Posterior vena cava (tissue), 2 donors: ENCODE data around the gene BACE2. TPM values are rescaled to one million over a fixed set of nuclear protein-coding genes. Genes with fewer than 3 reads are reported as not detected.
"Not testable (repeated sequence)": the region's sequence is repeated elsewhere in the genome, so short reads cannot be mapped to it uniquely, and the experiment has no call there.

ENCODE experiments used
- DNase-seq: peaks from one replicate; pipeline ENCODE4 v3.0.0-alpha.2; 2020; ENCODE audit warnings: low spot score
- intact Hi-C, 2 donors: fragments of 100-400 bp; cut with DNase I; formaldehyde crosslinking; loops; one replicate each; pipeline versions ENCODE4 v1.14.1 to v1.14.2; 2022 to 2023
- total RNA-seq, 2 donors: library from RNA; stranded (reverse); fragmentation: NEBNext Ultra II Directional; extraction: Animal tissue kit (Norgen Biotek cat#: 25700); gene quantifications; one replicate each; pipeline ENCODE4 v1.2.1, GENCODE V29; 2021
- donor health status: DM: yes; HTN: yes; CAD: no.
- donor health status: DM: yes; HTN: yes; CAD: no.

Gene BACE2
- total RNA-seq, 2 donors from 2014 or later, result 70.4 to 102 TPM

DNA sequence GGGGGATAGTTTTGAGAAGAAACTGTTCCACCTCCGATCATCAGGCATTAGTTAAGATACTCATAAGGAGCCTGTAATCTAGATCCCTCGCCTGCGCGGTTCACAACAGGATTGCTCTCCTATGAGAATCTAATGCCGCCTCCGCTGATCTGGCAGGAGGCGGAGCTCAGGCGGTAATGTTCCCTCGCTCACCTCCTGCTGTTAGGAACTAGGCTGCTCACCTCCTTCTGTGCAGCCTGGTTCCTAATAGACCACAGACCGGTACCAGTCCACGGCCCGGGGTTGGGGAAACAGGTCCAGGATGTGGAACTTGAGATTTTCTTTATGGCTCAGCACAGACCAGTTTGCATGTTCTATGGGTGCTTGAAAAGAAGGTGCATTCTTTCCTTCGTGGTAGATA lies 121.5 kb downstream of the BACE2 start:
- intact Hi-C loops, result loop anchor here in 1 of 2 donors (10.0 kb wide), 1 partner anchor 175 kb away; no protein-coding TSS in a partner anchor
- no peak for DNase-seq

DNA sequence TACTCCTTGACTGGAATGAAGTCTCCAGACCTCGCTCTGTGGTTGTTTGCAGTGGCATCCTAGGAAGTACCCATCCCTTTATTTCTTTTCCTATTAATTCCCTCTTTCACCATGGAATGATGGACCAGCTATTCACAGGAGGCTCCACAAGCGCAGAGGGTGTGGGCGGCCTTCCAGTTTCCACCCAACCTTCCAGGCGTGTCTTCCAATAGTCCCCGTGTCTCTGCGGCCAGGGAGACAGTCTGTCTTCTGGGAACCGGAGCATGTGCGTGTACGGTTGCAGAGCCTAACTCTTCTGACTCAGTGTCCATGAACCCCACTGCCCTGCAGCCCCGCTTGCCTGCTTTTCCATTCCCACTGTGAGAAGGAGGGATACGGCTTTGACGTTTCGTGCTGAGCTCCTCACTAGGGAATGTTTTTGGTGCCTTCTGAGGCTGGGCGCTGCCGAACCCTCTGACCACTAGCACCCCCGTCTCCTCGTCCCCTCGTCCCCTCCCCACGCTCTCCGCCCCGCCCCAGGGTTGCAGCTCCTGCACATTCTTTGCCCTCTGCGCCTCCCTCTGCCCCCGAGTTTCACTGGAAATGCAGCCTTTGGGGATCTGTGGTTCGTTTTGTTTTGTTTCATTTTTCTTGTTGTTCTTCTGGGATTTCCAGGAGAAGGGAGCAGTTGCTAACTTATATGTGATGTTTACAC lies 122.3 kb downstream of the BACE2 start:
- intact Hi-C loops, result no loop called here
- DNase-seq, result no peak

GRCh38 chr21:41294548-41295231 lies 126.7 kb downstream of the BACE2 start:
- no peak for DNase-seq
- intact Hi-C loops, result no loop called here

DNA sequence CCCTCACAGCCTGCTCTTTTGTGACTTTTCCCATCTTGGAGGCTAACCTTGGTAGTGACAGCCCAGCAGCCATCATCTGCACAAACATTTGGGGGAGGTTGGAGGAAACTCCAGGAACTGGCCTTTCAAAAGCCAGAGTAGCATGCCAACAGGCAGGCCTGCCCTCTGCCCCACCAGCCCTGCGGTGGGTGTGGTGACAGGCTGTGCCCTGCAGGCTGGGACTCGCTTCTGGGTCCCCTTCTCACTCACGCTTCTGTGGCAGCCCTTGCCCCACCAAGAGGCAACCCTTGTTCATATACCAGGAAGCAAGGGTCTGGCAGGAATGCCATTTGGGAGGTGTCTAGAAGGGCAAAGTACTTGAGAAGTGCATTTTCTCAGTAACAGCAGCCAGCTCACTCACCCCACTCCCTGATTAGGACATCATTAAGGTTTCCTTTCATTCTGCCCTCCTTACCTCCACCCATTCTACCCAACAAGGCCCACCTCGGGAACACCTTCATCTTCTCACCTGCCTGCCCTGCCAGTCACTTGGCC lies 127.8 kb downstream of the BACE2 start:
- intact Hi-C loops, result no loop called here
- DNase-seq, result no peak

DNA sequence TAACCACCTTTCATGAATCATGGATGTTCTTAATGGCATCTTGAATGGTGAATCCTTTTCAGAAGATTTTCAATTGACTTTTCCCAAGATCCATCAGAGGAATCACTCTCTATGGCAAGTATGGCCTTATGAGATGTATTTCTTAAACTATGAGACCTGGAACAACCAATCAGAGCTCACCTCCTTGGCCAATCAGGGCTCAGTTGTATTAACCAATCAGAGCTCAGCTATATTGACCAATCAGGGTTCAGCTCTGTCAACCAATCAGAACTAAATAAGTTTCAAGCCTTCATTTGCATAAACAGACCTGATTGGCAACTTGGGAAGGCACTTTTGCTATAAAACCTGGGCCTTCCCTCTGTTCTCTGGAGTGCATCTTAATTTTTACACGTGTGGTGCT lies 135.0 kb downstream of the BACE2 start:
- DNase-seq, result no peak
- intact Hi-C loops, result no loop called here

GRCh38 chr21:41304068-41304720 lies 136.2 kb downstream of the BACE2 start:
- intact Hi-C loops, result no loop called here
- DNase-seq, result no peak

GRCh38 chr21:41307219-41307618 lies 139.3 kb downstream of the BACE2 start:
- intact Hi-C loops, result no loop called here
- no peak for DNase-seq

DNA sequence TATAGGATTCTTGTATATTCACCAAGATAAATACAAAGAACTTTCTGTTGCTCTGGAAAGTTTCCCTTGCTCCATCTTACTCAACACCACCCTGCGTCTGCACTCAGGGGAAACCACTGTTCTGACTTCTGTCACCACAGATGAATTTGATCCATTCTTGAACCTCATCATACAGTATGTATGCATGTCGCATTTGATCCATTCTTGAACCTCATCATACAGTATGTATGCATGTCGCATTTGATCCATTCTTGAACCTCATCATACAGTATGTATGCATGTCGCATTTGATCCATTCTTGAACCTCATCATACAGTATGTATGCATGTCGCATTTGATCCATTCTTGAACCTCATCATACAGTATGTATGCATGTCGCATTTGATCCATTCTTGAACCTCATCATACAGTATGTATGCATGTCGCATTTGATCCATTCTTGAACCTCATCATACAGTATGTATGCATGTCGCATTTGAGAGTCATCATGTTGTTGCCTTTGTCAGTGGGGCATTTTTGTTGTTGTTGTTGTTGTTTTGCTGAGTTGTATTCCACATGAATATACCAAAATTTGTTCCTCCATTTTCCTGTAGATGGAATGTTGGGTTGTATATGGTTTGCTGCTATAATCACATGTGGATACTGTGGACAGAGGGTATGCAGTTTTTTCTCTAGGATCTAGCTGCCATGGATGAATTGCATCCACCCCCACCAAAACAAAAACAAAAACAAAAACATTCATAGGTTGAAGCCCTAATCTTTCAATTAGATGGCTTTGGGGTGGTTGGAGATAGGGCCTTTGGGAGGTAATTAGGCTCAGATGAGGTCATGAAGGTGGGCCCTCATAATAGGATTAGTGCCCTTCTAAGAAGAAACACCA lies 145.6 kb downstream of the BACE2 start:
- intact Hi-C loops, result not testable (repeated sequence)

GRCh38 chr21:41315726-41316125 lies 147.8 kb downstream of the BACE2 start:
- DNase-seq, result no peak
- intact Hi-C loops, result no loop called here

More for the DNA sequence above, 145.6 kb downstream of the BACE2 start:
- DNase-seq, result not testable (repeated sequence)

GRCh38 chr21:41316200-41317062 lies 148.5 kb downstream of the BACE2 start, which contains the start of gene FAM3B:
Gene FAM3B, plus strand, starts transcription at chr21:41316801. Its CDS starts 79 bp downstream, at chr21:41316880.
- DNase-seq, result no peak
- intact Hi-C loops, result no loop called here

GRCh38 chr21:41317063-41317392 lies 149.1 kb downstream of the BACE2 start:
- no peak for DNase-seq

GRCh38 chr21:41317458-41317857 lies 149.5 kb downstream of the BACE2 start:
- DNase-seq, result no peak
- intact Hi-C loops, result no loop called here

More at GRCh38 chr21:41317063-41317392, 149.1 kb downstream of the BACE2 start:
- intact Hi-C loops, result no loop called here

DNA sequence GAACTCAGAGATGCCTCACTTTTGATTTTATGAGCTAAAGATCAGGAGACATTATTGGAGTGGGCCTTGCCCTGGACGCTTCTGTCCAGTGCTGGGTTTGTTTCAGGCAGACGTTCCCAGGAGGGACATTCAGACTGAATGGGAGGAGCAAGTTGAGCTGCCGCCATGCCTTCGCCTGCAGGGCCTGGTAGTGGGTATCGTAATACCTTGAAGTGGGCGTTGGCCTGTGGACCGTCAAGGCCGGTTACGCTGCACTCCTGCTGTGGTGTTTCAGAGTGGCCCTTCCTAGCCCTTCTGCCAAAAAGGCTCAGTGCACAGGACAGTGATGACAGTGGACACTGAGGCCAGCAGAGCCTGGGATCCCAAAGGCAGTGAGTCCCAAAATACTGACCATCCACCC lies 150.3 kb downstream of the BACE2 start:
- intact Hi-C loops, result no loop called here
- no peak for DNase-seq

GRCh38 chr21:41319273-41319672 lies 151.3 kb downstream of the BACE2 start:
- no peak for DNase-seq
- intact Hi-C loops, result no loop called here

DNA sequence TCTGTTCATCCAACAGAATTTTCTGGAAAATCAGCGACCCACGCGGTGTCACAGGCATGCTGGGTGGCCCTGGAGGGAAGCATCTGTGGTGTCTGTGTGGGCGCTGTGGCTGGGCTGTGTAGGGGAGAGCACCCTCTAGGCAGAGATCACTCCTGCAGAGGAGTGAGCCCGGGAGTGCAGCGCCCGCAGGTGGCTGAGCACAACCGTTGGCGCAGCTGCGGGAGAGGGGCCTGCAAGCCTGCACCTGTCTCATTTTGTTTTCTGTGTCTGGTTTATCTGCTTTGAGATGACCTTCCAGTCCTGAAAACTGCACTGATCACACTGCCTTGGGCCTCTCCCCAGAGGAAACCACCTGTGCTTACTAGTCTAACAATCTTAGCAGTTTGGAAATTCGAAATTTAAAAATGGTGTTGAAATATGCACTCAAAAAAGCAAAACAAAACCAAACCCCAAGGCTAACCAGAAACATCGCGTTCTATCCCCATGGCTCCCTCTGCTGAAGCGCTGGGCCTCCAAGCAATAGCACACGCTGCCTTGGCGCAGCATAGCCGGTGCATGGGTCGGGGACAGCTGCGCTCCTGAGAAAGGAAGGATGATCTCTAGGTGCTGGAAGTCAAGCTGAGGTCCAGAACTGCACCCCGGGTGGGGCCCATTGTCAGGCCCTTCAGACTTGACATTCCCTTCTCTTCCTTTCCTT lies 153.4 kb downstream of the BACE2 start:
- intact Hi-C loops, result no loop called here

GRCh38 chr21:41321908-41322495 lies 154.0 kb downstream of the BACE2 start:
- intact Hi-C loops, result no loop called here
- DNase-seq, result no peak

More for the DNA sequence above, 153.4 kb downstream of the BACE2 start:
- no peak for DNase-seq
